ENCODE measurements around the gene SPEF2.

DNA sequence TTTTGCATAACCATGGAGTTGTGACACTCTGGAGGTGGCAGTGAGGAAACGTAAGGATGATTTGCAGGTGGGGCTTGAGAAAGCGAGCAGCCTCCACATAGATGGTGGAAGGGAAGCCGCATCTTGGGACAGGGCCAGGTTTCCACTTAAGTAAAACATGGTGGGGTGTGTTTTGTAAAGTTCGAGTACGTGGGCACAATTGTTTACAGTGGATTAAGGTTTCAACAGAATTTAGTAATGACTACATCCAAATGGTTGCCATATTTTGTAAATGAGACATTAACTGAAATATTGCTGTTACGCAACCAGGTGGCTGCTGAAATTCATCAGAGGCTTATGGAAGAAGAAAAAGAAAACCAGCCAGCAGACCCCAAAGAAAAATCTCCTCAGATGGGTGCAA lies 153.6 kb downstream of the SPEF2 start:
- TF ChIP-seq, protein P1, sequence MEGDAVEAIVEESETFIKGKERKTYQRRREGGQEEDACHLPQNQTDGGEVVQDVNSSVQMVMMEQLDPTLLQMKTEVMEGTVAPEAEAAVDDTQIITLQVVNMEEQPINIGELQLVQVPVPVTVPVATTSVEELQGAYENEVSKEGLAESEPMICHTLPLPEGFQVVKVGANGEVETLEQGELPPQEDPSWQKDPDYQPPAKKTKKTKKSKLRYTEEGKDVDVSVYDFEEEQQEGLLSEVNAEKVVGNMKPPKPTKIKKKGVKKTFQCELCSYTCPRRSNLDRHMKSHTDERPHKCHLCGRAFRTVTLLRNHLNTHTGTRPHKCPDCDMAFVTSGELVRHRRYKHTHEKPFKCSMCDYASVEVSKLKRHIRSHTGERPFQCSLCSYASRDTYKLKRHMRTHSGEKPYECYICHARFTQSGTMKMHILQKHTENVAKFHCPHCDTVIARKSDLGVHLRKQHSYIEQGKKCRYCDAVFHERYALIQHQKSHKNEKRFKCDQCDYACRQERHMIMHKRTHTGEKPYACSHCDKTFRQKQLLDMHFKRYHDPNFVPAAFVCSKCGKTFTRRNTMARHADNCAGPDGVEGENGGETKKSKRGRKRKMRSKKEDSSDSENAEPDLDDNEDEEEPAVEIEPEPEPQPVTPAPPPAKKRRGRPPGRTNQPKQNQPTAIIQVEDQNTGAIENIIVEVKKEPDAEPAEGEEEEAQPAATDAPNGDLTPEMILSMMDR (IDR thresholded peaks at IDR 0.05; ENCODE audit: low read depth, low read length): no peak
- TF ChIP-seq MYC (IDR thresholded peaks at IDR 0.05; ENCODE audit: low read depth, low read length): no peak

Data from NB4 (cell line).